GM12891 (cell line): ENCODE measurements around the gene EPGN.

Experiments
- POLR2A ChIP-seq: IDR thresholded peaks from 2 replicates; pipeline ENCODE4 v1.6.1; 2011; ENCODE audit warnings: low read depth, low read length, control low read depth
- POLR2AphosphoS5 ChIP-seq: IDR thresholded peaks from 2 replicates; pipeline ENCODE4 v1.6.1; 2011; ENCODE audit warnings: low read depth, low read length, control low read depth

DNA sequence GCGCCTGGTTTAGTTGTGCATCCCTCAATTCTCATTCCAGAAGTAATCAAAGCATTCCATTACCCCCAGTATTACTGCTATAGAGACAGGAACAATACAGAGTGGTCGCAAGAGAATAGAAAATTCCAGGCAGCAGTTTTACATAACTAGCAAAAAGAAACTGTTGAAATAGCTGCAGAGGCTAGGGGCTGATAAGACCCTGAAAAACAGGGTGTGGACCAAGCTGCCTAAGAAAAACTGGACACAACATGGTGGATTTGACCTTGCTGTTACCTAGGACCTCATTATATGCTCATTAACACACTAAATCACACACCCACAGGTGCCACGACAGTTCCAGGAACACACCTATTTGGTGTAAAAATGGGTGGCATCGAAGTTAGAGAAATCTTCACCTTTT lies 15.4 kb downstream of the EPGN start:
- no peak for TF ChIP-seq POLR2AphosphoS5
- no peak for TF ChIP-seq POLR2A
